LNCaP clone FGC (cell line): Measurements from ENCODE around the gene FMNL3.

Experiments used
- DNase-seq: peaks from one replicate; pipeline ENCODE4 v3.0.0-alpha.2; 2011; ENCODE audit warnings: low read depth
- H3K4me3 ChIP-seq: 2 replicates; pipeline ENCODE4 v1.5.1; 2011; ENCODE audit warnings: mild to moderate bottlenecking, low read depth, low read length, control low read depth
- CTCF ChIP-seq: IDR thresholded peaks from 2 replicates; pipeline ENCODE4 v1.5.1; 2012; ENCODE audit warnings: mild to moderate bottlenecking; ENCODE audit not compliant: control insufficient read depth, insufficient read depth; ENCODE audit errors: extremely low read depth

The FMNL3 gene

DNA sequence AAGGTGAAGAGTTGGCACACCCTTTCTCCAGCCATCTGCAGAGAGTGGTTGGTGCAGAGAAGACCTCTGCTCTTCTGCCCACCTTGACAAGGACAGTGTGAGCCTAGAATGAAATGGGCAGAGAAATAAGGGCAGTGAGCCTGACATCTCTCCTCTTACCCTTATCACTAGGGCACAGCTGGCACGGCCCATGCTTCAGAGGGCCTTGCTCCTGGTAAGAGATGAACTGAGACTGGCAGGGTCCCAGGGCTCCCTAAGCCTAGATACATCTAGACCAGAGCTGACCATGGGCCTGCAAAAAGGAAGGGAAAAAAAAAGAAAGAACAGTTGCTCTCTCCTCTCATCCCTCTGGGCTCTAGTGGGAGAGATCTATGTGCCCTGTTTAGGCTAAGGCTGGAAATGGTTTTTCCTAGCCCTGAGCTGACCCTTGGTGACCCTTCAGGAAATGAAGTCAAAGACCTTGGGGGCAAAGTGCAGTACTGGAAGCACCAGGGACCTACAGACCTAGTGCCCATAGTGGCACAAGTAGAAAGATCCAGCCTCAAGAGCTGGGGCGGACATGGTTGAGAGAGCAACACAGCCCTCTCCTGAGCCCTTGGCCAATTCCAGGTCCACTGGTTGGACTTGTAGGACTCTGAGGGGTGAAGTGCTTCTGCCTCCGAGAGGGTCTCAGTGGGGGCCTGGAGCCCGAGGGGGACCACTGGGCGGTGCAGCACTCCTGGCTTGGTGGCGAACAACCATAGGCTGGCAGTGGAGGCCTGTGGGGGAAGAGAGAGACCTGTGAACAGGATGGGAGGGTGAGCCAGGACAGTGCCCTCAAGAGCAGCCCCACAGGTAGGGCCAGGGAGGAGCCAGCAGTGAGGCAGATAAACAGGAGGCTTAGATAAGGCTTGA lies 61.8 kb downstream of the FMNL3 start:
- DNase-seq = no peak
- H3K4me3 ChIP-seq = no peak overlapping the region
- TF ChIP-seq CTCF = no peak

GRCh38 chr12:49644620-49644994 lies 62.6 kb downstream of the FMNL3 start:
- peak; percentile 89 for TF ChIP-seq CTCF
- peak; percentile 15 for DNase-seq
- H3K4me3 ChIP-seq = no peak overlapping the region

DNA sequence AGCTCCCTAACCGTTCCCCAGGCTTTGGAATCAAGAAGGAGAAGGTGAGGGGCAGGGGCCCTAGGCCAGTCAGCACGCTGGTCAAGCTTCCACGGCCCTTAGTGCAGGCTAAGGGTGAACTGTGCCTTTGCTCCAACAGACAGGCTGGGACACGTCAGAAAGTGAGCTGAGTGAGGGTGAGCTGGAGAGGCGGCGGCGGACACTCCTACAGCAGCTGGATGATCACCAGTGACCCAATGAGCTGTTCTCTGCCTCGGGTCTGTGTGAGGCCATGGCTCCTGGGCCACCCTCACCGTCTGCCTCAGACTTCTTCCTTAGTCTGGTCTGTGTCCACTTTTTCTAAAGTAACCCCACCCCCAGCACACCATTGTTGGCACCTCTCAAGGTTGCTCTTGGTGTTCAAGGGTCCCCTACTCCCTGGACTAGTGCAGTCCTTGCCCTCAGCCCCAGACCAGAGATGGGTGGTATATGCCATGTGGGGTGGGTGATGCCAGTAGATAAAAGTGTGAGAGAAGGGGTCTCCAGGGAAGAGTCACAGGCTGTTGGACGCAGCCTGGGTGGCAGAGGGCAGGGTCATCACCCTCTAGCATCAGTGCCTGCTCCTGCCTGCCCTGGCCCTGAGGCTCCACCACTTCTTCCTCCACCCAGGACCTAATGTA lies 63.1 kb downstream of the FMNL3 start:
- no peak overlapping the region for H3K4me3 ChIP-seq
- TF ChIP-seq CTCF = no peak
- no peak for DNase-seq

- no peak for DNase-seq
- no peak overlapping the region for H3K4me3 ChIP-seq
- TF ChIP-seq CTCF = no peak
Measured at GRCh38 chr12:49643135-49643534, 64.1 kb downstream of the FMNL3 start.

GRCh38 chr12:49642370-49642802 lies 64.8 kb downstream of the FMNL3 start:
- no peak for DNase-seq
- no peak for TF ChIP-seq CTCF
- H3K4me3 ChIP-seq = no peak overlapping the region

DNA sequence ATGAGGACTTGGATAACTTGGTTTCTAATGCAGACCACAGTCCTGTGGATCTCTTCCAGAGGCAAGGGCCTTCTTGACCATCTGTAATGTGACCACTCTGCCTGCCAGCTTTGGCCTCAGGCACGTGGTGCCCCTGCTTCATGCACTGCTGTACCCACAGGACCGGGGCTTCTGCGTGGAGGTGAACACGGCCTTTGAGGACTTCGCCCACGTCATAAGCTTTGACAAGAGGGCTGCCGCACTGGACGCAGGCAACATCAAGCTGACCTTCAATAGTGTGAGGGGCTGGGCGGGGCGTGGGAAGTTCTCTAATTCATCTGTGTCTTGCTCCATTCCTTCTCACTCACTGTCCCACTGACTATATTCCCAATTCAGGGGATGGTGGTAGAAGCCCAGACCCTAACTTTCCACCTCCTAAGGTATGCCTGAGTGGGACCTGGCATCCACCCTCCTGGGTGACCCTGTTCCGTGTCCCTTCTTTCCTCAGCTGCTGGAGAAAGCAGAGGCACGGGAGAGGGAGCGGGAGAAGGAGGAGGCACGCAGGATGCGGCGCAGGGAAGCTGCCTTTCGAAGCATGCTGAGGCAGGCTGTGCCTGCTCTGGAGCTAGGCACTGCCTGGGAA lies 65.3 kb downstream of the FMNL3 start:
- no peak overlapping the region for H3K4me3 ChIP-seq
- TF ChIP-seq CTCF = no peak
- DNase-seq = no peak
